ENCODE results near the gene BTBD1.

Gene BTBD1

GRCh38 chr15:83030021-83030420 lies 37.0 kb downstream of the BTBD1 start:
- peak; percentile 34 for DNase-seq (ENCODE audit: low read depth)
- TF ChIP-seq, protein P1, sequence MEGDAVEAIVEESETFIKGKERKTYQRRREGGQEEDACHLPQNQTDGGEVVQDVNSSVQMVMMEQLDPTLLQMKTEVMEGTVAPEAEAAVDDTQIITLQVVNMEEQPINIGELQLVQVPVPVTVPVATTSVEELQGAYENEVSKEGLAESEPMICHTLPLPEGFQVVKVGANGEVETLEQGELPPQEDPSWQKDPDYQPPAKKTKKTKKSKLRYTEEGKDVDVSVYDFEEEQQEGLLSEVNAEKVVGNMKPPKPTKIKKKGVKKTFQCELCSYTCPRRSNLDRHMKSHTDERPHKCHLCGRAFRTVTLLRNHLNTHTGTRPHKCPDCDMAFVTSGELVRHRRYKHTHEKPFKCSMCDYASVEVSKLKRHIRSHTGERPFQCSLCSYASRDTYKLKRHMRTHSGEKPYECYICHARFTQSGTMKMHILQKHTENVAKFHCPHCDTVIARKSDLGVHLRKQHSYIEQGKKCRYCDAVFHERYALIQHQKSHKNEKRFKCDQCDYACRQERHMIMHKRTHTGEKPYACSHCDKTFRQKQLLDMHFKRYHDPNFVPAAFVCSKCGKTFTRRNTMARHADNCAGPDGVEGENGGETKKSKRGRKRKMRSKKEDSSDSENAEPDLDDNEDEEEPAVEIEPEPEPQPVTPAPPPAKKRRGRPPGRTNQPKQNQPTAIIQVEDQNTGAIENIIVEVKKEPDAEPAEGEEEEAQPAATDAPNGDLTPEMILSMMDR (IDR thresholded peaks at IDR 0.05; ENCODE audit: low read length, missing control alignments): no peak
- no peak overlapping the region for H3K4me3 ChIP-seq (replicated peaks; ENCODE audit: low read depth, low read length)

GRCh38 chr15:83018436-83018835 lies 48.6 kb downstream of the BTBD1 start:
- DNase-seq (ENCODE audit: low read depth): no peak
- TF ChIP-seq, protein P1 (IDR thresholded peaks at IDR 0.05; ENCODE audit: low read length, missing control alignments): no peak
- H3K4me3 ChIP-seq (replicated peaks; ENCODE audit: low read depth, low read length): no peak overlapping the region

GRCh38 chr15:83016906-83017305 lies 50.1 kb downstream of the BTBD1 start:
- TF ChIP-seq, protein P1 (IDR thresholded peaks at IDR 0.05; ENCODE audit: low read length, missing control alignments): no peak
- DNase-seq (ENCODE audit: low read depth): no peak
- no peak overlapping the region for H3K4me3 ChIP-seq (replicated peaks; ENCODE audit: low read depth, low read length)

DNA sequence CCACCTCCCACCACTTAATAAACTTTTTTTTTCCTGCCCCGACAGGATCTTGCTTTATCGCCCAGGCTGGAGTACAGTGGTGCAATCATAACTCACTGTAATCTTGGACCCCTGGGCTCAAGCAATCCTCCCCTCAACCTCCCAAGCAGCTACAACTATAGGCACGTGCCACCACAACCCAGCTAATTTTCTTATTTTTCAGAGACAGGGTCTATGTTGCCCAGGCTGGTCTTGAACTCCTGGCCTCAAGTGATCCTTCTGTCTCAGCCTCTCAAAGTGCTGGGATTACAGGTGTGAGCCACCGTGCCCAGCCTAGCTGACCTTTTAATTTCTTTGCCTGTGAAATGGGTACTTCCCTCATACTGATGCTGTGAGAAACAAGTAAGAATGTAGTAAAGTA lies 51.7 kb downstream of the BTBD1 start:
- DNase-seq (ENCODE audit: low read depth): no peak
- H3K4me3 ChIP-seq (replicated peaks; ENCODE audit: low read depth, low read length): no peak overlapping the region
- TF ChIP-seq, protein P1 (IDR thresholded peaks at IDR 0.05; ENCODE audit: low read length, missing control alignments): no peak

DNA sequence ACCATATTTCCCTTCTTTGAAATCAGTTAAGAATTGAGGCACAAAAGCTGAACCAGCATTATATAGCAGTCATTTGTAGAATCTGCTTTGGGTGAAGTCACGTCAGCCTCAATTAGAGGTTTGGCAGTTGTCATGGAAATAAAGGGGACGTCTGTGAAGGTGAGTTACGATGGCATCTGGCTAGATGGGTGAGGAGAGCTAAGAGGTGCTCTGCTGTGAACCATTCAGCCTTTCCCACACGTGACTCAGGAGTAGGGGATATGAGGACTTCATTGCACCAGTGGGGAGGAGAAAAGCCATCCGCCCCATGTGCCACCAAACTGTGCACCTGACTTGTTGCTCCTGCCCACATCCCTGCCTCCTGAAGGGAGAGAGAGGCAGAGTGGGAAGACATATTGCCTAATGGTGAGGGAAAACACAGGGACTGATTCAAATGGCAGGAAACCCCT lies 52.8 kb downstream of the BTBD1 start:
- DNase-seq (ENCODE audit: low read depth): no peak
- TF ChIP-seq, protein P1 (IDR thresholded peaks at IDR 0.05; ENCODE audit: low read length, missing control alignments): no peak
- no peak overlapping the region for H3K4me3 ChIP-seq (replicated peaks; ENCODE audit: low read depth, low read length)

- no peak for DNase-seq (ENCODE audit: low read depth)
- H3K4me3 ChIP-seq (replicated peaks; ENCODE audit: low read depth, low read length): no peak overlapping the region
- TF ChIP-seq, protein P1 (IDR thresholded peaks at IDR 0.05; ENCODE audit: low read length, missing control alignments): no peak
Measured at GRCh38 chr15:83012636-83013035, 54.4 kb downstream of the BTBD1 start.

DNA sequence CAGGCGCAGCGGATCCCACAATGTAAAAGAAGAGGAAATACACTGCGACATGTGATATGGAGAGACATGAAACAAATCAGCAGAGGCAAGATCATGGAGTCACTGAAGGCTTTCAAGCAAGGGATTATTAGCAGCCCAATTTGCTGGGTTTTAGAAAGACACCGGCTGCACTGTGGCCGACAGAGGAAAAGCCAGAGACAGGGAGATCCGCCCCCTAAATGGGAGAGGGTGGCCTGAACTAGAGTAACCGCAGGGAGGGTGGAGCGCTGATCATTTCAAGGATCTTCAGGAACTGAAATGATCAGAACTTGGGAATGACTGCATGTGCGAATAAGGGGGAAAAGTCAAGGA lies 55.0 kb downstream of the BTBD1 start:
- no peak for DNase-seq (ENCODE audit: low read depth)
- peak overlapping the region; percentile 100 for H3K4me3 ChIP-seq (replicated peaks; ENCODE audit: low read depth, low read length)
- TF ChIP-seq, protein P1 (IDR thresholded peaks at IDR 0.05; ENCODE audit: low read length, missing control alignments): no peak
